ENCODE measurements around the gene MAPK8IP3.

The MAPK8IP3 gene

GRCh38 chr16:1764971-1765370 lies 59.0 kb downstream of the MAPK8IP3 start:
- no peak for DNase-seq

GRCh38 chr16:1765826-1766225 lies 59.8 kb downstream of the MAPK8IP3 start:
- no peak for DNase-seq

GRCh38 chr16:1766231-1766630 lies 60.2 kb downstream of the MAPK8IP3 start:
- no peak for DNase-seq

- DNase-seq: no peak
Measured at GRCh38 chr16:1766701-1767100, 60.7 kb downstream of the MAPK8IP3 start.

- DNase-seq: no peak
Measured at GRCh38 chr16:1767116-1767994, 61.4 kb downstream of the MAPK8IP3 start.

GRCh38 chr16:1768061-1768766 lies 62.2 kb downstream of the MAPK8IP3 start:
- no peak for DNase-seq

- DNase-seq: peak; percentile 45
Measured at GRCh38 chr16:1768767-1769401, 62.9 kb downstream of the MAPK8IP3 start.

GRCh38 chr16:1769402-1770300 lies 63.7 kb downstream of the MAPK8IP3 start:
- peak; percentile 46 for DNase-seq

- peak; percentile 60 for DNase-seq
Measured at GRCh38 chr16:1770328-1771187, 64.6 kb downstream of the MAPK8IP3 start.

- DNase-seq: peak; percentile 87
Measured at GRCh38 chr16:1771188-1771863, 65.3 kb downstream of the MAPK8IP3 start, which contains the start of gene NME3. Gene NME3, minus strand, starts transcription at chr16:1771543. Its CDS starts 9 bp downstream, at chr16:1771534.

- DNase-seq: peak; percentile 45
Measured at GRCh38 chr16:1771864-1772361, 65.9 kb downstream of the MAPK8IP3 start.

GRCh38 chr16:1772362-1772907 lies 66.4 kb downstream of the MAPK8IP3 start, which contains the start of gene EME2:
Gene EME2, plus strand, starts transcription at chr16:1772810. Its CDS starts 418 bp downstream, at chr16:1773228.
- no peak for DNase-seq

- peak; percentile 90 for DNase-seq
Measured at GRCh38 chr16:1772908-1773702, 67.1 kb downstream of the MAPK8IP3 start, which contains the start of gene MRPS34. Gene MRPS34, minus strand, starts transcription at chr16:1773134. Its CDS starts 15 bp downstream, at chr16:1773119.

GRCh38 chr16:1773703-1774447 lies 67.9 kb downstream of the MAPK8IP3 start:
- DNase-seq: no peak

- DNase-seq: no peak
Measured at GRCh38 chr16:1774448-1774780, 68.4 kb downstream of the MAPK8IP3 start.

GRCh38 chr16:1775006-1775845 lies 69.2 kb downstream of the MAPK8IP3 start:
- peak; percentile 43 for DNase-seq

Measured in right forelimb (tissue), 1 donor.